ENCODE data around the gene PUM2.
"Not testable (repeated sequence)": the region's sequence is repeated elsewhere in the genome, so short reads cannot be mapped to it uniquely, and the experiment has no call there.

Gene PUM2

DNA sequence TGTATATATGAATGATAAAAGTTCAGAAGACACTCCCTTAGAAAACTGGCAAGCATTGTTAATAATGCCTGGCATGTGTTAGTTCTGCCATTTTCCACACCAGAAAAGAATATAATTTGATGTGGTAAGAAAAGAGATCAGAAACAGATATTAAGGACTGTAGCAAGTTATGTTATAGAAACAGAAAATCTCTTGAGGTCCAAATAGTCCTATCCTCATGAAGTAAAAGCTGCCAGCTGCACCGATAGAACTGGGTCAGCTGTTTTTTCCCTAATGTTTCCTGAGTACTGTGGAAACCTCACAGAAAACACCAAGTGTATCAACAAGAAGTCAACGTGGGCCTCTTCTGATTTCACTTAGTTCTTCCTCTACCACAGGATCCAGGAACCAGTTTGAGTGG is 68.8 kb downstream of the PUM2 start:
- DNase-seq = no peak

DNA sequence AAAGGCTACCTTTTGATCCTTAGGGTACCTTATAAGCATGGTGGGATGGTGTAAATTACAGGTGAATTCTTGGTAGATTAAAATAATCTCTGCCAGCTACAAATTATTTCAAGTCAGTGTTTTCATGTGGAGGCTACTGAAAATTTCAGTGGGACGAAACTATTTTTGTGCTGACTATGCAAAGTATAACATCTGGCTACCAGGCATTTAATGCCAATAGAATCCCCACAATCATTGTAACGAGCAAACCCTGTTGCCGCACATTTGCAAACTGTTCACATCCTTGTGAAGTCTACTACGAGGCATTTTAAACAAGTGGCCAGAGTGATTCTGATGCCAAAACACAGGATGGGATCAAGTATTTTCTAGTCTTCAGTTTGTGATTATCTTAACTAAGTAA is 77.6 kb downstream of the PUM2 start:
- DNase-seq = no peak

DNA sequence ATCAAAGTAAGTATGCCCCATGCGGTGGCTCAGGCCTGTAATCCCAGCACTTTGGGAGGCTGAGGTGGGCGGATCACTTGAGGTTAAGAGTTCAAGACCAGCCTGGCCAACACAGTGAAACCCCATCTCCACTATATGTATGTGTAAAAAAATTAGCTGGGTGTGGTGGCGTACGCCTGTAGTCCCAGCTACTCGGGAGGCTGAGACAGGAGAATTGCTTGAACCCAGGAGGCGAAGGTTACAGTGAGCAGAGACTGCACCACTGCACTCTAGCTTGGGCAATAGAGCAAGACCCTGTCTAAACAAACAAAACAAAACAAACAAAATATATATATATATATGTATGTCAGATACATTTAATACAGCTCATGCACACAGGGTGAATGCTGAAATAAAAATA is 82.3 kb downstream of the PUM2 start:
- DNase-seq = not testable (repeated sequence)

DNA sequence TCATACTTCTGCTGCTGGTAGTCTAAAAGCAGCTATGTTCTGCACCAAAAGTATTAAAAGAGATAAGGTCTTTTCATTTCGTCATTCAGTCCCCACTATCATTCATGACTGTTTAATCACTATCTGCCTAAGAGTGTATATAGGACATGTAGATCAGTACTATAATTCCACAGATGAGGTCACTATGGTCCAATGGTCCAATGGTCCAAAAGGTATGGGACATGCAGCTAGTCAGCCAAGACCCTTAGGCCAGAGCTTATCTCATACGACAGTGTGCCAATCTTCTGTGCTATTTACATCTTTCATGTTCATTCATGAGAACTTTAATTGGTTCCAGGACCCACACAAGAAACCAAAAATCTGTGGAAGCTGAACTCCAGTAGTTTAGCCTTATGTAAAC is 83.1 kb downstream of the PUM2 start:
- DNase-seq = no peak

DNA sequence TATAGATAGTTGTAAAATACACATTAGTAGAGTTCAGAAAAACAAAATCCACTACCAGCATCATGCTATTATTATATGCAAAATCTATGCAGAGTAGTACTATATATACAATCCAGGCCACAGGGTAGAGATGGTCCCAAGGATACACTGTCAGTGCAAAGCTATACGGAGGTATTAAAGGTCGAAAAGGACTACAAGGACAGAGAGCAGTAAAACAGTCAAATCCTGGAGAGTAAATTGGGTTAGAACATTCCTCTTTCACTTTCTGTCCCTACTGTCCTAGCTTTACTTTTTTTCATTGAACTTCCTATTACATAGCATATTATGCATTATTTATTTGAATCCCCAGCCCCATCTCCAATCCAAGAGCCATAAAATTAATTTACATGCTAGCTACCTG is 86.0 kb downstream of the PUM2 start:
- no peak for DNase-seq

DNA sequence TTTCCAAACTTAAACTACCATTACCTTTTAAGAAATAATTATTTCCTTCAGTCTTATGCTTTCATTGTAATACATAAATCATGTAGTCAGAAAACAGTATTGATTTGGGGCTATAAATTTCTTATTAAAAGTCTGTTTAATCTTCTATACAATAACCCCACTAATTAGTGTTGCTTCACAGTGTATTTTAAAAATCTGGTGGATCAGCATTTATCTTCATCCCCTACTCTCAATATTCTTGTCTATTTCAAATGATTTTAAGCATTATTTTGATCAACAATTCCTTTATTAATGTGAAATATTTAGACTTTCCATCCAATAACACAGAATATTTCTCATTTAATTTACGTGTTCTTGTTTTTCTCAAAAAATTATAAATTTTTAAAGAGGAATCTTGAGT is 93.2 kb downstream of the PUM2 start:
- DNase-seq = no peak

DNA sequence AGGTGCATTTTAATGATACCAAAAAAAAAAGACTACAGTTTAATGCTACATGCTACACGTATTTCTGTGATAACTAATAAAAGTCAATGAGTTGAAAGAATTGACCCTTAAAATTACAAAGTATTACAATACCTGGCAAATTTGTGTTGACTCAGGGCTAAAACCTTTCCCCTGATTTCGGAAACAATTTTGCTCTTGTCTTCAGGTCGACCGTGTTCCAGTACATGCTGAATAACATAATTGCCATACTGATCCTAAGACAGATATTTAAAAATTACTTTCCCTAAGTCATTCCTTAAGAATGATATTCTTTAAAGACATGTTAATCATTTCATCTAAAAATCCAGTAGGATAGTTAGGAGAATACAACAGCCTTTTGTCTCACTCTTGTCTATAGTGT is 95.9 kb downstream of the PUM2 start:
- DNase-seq = no peak

DNA sequence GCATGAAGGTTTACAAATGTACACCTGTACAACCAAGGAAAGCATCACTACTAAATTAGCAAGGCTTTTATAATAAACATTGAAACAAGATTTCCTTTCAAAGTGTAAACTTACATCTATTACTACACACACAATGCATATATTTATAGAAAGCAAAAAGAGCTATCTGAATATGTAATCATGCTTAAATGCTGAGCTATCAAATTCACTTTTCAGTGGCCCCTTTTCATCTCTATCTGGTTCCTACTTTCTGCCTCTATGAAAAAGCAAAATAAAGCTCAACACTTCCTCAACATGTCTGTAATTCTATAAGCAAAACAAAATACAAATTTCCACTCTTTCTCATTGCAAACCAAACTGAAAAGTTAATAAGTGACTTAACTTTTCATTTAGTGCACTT is 100.2 kb downstream of the PUM2 start:
- no peak for DNase-seq

DNA sequence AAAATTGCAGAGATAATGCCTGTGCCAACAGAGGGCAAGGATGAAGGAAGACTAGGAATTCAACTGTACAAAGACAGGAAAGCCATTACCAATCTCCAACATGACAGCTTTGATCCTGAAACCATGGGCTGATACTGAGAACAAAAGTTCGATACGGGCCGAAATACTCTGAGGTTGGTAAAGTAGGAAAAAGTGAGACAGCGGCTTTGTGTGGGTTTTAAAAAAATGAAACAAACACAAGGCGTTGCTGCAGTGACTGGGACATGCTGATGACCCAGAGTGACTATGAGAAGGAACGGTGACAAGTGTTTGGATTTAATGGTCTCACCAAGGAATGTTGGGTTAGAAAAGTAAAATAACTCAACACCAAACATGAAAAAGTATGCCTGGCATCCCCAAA is 101.5 kb downstream of the PUM2 start:
- DNase-seq = no peak

DNA sequence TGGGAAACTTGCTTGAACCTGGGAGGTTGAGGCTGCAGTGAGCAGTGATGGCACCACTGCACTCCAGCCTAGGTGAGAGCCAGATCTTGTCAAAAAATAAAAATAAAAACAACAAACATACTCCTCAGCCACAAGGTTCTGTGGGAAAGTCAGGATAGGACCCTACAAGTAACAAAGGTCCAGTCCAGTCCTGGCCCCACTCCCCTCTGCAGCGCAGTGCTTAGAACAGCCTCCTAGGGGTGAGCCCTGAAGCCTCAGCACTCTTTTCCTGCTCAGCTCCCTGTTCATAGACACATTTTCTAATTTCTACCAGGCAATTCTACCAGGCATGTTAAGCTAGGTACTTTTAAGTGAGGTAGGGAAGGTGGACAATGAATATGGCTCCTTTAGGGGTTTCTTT is 103.6 kb downstream of the PUM2 start:
- DNase-seq = no peak

DNA sequence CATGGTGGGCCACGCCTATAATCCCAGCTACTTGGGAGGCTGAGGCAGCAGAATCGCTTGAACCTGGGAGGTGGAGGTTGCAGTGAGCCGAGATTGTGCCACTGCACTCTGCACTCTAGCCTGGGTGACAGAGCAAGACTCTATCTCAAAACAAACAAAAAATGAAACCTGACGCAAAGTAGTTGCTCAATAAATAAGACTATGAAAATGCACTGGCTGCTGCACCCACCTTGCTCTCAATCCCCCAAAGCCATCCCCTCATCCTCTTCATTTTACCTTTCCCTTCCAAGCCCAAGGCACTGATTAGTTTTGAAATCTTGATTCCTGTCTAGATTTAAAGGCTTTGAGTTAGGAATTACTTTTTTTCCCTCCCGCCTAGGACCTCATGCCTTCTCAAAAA is 107.0 kb downstream of the PUM2 start:
- not testable (repeated sequence) for DNase-seq

DNA sequence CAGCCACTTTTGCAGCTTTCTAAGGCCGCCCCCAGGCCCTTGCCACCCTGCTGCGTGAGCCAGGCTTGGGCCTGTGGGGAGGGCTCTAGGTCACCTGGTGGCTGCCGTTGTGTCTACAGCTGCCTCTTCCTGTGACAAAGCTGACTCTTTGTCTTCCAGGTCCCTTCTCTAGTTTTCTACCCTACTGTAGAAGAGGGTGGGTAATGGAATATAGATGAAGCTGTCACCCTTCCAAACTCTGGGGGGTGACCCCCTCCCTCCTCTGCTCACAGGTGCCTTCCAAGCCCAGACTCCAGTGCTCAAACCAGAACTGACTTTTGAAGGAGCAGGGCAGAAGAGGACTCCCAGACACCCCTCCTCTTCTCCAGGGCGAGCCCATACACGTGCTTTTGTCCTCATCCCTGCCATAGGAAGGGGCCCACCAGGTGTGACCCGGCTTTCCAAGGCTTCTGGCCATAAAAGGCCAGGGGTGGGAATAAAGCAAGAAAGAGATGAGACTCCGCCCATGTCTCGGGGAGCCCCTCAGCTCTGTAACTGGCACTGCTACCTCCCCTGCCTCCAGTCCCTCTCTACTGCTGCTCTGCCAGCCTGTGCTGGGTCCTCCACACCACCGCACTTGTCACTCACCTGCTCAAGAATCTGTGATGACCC is 107.8 kb downstream of the PUM2 start:
- no peak for DNase-seq

DNA sequence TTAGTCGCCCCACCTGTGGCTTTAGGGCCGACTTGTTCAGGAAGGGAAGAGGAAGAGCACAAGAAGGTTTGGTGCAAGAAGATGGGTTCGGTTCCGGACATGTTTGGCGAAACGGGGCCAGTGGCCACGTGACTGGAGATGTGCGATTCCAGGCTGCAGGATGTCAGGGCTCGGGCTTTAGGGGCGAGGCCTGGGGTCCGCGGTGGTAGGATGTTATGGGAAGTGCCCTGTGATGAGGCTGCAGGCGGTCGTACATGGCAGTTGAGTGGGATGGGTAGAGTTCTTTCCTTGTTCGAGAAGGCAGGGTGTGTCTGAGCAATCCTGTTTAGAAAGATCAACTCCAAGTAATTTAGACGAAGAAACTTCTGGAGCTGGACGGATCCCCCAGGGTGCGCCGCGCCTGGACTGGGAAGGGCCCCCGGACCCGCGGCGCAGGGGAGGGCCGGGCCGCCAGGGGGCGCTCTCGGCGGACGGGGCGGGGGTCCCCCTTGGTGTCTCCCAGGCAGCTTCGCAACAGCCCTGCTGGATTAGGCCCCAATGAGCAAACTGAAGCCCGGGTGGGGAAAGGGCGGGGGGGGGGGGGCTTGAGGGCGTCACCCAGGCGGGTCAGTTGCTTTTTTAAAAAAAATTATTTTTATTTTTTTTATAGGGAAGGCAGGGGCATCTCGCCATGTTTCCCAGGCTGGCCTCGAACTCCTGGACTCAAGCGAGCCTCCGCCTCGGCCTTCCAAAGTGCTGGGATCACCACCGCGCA is 108.5 kb downstream of the PUM2 start:
- no peak for DNase-seq

DNA sequence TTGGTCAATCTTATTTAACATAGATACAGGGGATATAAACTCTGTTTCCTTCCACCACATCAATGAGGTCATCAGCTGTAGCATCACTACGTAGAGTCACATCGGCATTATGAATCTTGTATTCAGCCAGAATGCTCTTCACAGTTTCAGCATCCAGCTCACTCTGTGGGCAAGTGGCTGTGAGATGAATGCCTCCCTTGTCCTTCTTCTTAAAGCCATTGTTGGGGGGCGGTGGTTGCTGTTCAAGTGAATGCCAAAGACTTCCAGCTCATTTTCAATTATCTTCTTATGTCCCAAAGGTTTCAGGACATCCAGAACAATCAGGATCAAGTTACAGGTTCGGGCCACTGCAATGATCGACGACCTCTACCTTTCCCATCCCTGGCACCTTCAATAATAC is 110.4 kb downstream of the PUM2 start:
- DNase-seq = not testable (repeated sequence)

DNA sequence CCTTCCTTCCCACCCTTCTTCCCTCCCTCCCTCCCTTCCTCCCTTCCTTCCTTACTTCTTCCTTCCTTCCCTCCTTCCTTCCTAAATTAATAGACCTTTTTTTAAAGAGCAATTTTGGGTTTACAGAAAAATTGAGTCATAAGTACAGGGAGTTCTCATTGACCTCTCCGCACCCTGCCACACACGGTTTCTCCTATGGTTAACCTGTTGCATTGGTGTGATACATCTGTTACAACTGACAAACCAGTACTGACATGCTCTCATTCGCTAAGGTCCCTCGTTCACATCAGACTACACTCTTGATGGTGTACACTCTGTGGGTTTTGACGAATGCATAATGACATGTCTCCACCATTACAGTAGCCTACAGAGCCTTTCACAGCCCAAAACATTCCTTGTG is 114.1 kb downstream of the PUM2 start:
- no peak for DNase-seq

DNA sequence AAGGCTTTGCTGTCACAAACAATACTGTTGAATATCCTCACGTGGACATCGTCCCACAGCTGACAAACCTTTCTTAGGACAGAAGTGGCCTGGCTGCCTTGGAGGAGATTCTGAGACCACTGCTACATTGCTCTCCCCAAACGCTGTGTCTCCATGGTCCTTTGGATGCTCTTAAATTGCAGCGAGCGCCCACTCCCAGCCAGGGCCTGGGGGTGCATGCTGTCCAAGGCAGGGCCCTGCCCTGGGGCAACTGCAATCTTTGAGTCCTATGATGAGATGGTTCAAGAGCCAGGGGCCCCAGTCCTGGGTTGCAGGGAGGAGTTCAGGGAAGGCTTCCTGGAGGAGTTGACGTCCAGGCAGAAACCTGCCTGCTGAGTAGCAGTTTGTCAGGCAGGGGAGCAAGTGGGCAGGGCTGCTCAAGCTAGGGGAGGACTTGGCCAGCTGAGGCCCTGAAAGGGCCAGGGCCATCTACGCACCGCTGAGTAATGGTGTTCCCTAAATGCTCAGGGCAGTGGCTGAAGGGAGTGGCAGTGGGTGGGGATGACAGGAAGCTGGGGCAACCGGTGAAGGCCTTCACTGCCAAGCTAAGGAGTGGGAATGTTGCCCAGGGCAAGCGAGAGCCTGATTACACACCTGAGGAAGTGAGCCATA is 114.9 kb downstream of the PUM2 start:
- no peak for DNase-seq

DNA sequence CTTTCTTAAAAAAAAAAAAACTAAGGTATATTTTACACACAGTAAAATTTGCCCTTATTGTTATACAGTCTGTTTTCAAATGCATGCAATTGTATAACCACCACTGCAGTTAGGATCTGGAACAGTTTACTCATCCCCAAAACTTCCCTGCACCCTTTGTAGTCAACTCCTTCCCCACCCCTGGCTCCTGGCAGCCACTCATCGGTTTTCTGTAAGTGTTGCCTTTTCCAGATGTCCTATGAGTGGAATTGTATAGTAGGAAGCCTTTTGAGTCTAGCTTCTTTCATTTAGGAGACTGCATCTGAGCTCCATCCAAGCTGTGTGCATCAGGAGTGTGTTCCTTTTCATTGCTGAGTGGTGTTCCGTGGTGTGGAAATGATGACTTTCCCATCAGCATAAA is 116.0 kb downstream of the PUM2 start:
- DNase-seq = not testable (repeated sequence)

DNA sequence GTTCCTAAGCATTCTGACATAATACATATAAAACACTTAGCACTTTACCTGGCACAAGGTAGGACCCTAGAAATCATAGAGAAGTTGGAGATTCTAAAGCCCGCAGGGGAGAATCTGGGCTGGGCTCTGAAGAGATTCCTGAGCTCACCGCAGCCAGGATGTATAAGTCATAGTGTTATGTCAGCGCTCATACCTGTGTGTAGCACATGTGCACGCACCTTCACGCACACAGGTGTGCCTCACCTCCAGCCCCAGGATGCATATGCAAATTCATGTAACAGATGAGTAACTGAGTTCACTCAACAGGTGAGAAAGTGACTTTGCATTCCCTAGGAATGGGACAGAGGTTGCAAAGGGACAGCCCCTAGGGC is 117.8 kb downstream of the PUM2 start:
- no peak for DNase-seq

DNA sequence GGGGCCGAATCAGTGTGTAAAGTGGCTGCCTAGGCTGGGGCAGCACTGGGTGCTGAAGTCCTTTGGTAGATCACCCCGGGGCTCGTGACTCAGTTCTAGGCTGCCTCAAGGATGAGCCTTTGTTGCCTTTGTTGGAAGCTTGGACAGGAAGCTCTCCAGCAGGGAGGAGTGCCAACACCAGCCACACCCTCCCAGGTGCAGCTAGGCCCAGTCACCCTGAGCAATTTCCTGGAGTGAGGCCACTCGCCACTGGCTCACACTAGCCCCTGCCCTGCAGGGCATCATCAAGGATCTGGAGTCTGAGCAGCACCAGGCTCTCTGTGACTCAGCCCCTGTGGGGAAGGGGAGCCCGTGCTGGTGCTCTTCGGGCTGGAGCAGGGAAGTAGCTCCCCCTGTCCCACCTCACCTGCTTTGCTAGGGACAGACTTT is 119.0 kb downstream of the PUM2 start:
- peak; percentile 60 for DNase-seq

DNA sequence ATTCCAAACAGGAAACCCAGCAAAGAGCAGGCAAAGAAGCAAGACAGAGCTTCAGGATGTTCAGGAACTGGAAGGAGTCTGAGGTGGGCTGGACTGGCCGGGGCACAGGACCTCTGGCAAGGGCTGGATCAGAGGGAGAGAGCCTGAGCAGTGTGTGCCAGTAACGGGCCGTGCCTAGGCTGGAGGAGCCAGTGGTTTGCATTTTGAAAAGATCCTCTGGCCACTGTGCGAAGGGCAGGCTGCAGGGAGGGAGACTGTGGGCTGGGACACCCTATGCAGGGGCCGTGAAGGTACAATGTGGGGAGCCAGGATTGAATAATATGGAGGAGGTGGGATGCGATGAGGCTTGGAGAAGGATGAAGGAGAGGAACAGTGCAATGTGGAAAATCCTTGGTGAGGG is 119.5 kb downstream of the PUM2 start:
- DNase-seq = no peak

DNA sequence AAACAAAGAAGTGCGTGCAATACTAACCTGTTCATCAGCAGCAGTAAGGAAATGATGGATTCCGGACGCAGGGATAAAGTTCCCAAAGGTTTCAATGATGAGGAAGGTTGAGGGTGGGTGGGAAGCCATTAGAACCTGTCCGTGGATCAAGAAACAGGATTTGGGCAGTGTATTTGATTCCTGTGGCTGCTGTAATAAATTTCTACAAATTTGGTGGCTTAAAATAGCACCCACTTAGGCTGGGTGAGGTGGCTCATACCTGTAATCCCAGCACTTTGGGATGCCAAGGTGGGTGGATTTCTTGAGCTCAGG is 120.6 kb downstream of the PUM2 start:
- no peak for DNase-seq

DNA sequence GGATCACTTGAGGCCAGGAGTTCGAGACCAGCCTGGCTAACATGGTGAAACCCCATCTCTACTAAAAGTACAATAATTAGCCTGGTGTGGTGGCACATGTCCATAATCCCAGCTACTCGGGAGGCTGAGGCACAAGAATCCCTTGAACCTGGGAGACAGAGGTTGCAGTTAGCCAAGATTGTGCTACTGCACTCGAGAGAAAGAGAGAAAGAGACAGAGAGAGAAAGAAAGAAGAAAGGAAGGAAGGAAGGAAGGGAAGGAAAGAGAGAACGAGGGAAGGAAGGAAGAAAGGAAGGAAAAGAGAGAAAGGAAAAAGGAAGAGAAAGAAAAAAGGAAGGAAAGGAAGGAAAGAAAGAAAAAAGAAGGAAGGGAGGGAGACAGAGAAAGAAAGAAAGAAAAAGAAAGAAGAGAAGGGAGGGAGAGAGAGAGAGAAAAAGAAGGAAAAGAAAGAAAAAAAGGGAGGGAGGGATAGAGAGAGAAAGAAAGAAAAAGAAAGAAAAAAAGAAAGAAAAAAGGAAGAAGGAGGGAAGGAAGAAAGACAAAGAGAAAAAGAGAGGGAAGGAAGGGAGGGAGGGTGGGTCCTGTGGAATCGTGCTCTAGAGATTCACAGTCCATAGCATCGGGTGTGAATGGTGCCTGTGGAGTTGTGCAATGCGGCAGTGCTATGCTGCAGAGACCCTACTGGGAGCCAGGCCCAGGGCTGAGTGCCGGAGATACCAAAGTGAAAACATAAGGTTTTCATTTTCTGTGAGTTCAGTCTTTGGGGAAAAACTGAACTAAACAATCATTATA is 121.1 kb downstream of the PUM2 start:
- peak; percentile 78 for DNase-seq

DNA sequence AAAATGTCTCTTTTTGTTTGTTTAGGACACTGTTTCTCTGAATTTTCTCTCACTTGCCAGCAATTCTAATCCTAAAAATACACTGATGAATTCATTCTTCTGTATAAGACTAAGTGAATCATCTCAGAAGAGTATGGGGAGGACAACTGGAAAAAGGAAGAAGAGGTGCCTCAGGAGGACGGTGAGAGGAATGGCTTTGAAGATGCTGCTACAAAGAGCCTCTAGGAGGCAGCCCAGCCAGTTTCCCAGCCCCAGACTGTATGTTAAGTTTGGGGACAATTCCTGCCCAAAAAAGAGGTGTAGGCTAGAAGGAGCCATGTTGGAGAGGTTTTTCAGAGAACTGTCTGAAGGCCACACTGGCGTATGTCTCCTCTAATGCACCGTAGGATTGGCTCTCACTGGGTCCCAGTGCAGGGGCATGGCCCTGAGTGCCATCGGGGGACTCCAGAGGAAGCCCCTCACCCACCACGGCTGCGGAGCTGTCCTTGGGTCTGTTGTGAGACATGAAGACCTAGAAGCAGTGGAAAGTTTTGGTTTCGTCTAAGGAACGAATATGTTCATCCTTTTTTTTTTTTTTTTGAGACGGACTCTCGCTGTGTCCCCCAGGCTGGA is 122.6 kb downstream of the PUM2 start:
- no peak for DNase-seq
